Kidney (tissue), 14 donors: ENCODE results near the gene C2orf49. TPM values are rescaled to one million over a fixed set of nuclear protein-coding genes. Genes with fewer than 3 reads are reported as not detected.

Experiments used
- DNase-seq, 5 donors: peaks; one replicate each; pipeline ENCODE4 v3.0.0-alpha.2; 2013 to 2020
- FAIRE-seq: peaks from 2 replicates; lab custom pipeline; 2012; peaks lifted over from hg19 to GRCh38; lab: Jason Lieb, UNC
- H3K27ac ChIP-seq, 2 donors: one replicate each; pipeline ENCODE4 v1.7.0; 2013; ENCODE audit warnings: low read depth in 2 of 2, low read length in 2 of 2, inconsistent platforms in 1 of 2
- H3K27me3 ChIP-seq: one replicate; pipeline ENCODE4 v1.7.1; 2013; ENCODE audit warnings: low read length, inconsistent platforms; ENCODE audit not compliant: control insufficient read depth, insufficient read depth
- H3K36me3 ChIP-seq, 3 donors: one replicate each; pipeline versions ENCODE4 v1.7.0 to v1.7.1; 2013; ENCODE audit warnings: low read length in 3 of 3, control low read depth in 1 of 3, inconsistent platforms in 1 of 3; ENCODE audit not compliant: insufficient read depth in 3 of 3, control insufficient read depth in 2 of 3
- H3K4me1 ChIP-seq, 3 donors: one replicate each; pipeline versions ENCODE4 v1.7.0 to v1.7.1; 2013; ENCODE audit warnings: low read length in 3 of 3, inconsistent platforms in 1 of 3, low read depth in 1 of 3; ENCODE audit not compliant: control insufficient read depth in 2 of 3, insufficient read depth in 2 of 3
- H3K4me3 ChIP-seq, 3 donors: one replicate each; pipeline versions ENCODE4 v1.7.0 to v1.8.1; 2013; ENCODE audit warnings: low read length in 3 of 3, control low read depth in 1 of 3, inconsistent platforms in 1 of 3
- H3K9ac ChIP-seq, 3 donors: one replicate each; pipeline versions ENCODE4 v1.7.0 to v1.7.1; 2013; ENCODE audit warnings: low read length in 3 of 3, control low read depth in 1 of 3, inconsistent platforms in 1 of 3
- H3K9me3 ChIP-seq, 3 donors: one replicate each; pipeline versions ENCODE4 v1.7.0 to v1.7.1; 2013; ENCODE audit warnings: low read length in 3 of 3, control low read depth in 1 of 3, inconsistent platforms in 1 of 3; ENCODE audit not compliant: control insufficient read depth in 2 of 3, insufficient read depth in 1 of 3
- CTCF ChIP-seq: IDR thresholded peaks from 3 replicates; pipeline ENCODE4 v1.5.1; 2012; ENCODE audit warnings: mild to moderate bottlenecking, moderate library complexity, borderline replicate concordance; ENCODE audit not compliant: insufficient read depth; ENCODE audit errors: extremely low read depth
- intact Hi-C: fragments of 100-400 bp; cut with DNase I; formaldehyde crosslinking; loops from one replicate; pipeline ENCODE4 v1.11.1; 2022
- polyA plus RNA-seq: library from polyadenylated mRNA; stranded (reverse); fragments of 350-450 nt; fragmentation: Illumina TruSeq; extraction: RNeasy Lipid Tissue Mini Kit (QIAGEN cat#74804); gene quantifications from one replicate; pipeline ENCODE4 v1.2.3, GENCODE V29; 2014; ENCODE audit warnings: low read depth, low replicate concordance; ENCODE audit not compliant: insufficient read depth
- total RNA-seq: library from RNA; stranded (reverse); fragmentation: NEBNext Ultra II Directional; extraction: Animal tissue kit (Norgen Biotek cat#: 25700); gene quantifications from one replicate; pipeline ENCODE4 v1.2.1, GENCODE V29; 2021
- donor health status: control.
- donor health status: control.
- donor health status: control.
- donor health status: control.
- donor health status: control.
- donor health status: DM: yes; HTN: yes; CAD: no.
- donor health status: Normal renal cell carcinoma (clear cell type).

Gene C2orf49
- total and polyA plus RNA-seq, 2 donors from 2014 or later: 6.8 to 15.0 TPM

- DNase-seq: no peak
- FAIRE-seq: no peak
- Histone ChIP-seq H3K27me3 (no peaks in the 10 kb centered on the region), H3K36me3 (peaks cover 2 to 11% (median 8%) of the 10 kb centered on the region in 3 donors), H3K4me3 (no peak overlapping the region), H3K9me3 (no peaks in the 10 kb centered on the region), H3K27ac (no peak overlapping the region), H3K9ac (no peak overlapping the region), H3K4me1 (no peaks in the 10 kb centered on the region)
- TF ChIP-seq CTCF: no peak
- intact Hi-C loops: no loop called here
Measured at GRCh38 chr2:105308382-105309146, 28.8 kb upstream of the C2orf49 start.

GRCh38 chr2:105309147-105309545, 28.2 kb upstream of the C2orf49 start:
- Histone ChIP-seq H3K9me3 (no peaks in the 10 kb centered on the region), H3K27ac (no peak overlapping the region), H3K4me1 (no peaks in the 10 kb centered on the region), H3K27me3 (no peaks in the 10 kb centered on the region), H3K36me3 (peaks cover 2 to 11% (median 8%) of the 10 kb centered on the region in 3 donors), H3K4me3 (no peak overlapping the region), H3K9ac (no peak overlapping the region)
- FAIRE-seq (no peak), DNase-seq (peak in 1 of 5 donors; percentile 12)
- TF ChIP-seq CTCF: no peak
- intact Hi-C loops: no loop called here

GRCh38 chr2:105313877-105314276, 23.5 kb upstream of the C2orf49 start:
- DNase-seq (no peak), FAIRE-seq (no peak)
- H3K27me3 ChIP-seq: no peaks in the 10 kb centered on the region
- H3K9me3 ChIP-seq: no peaks in the 10 kb centered on the region
- no peak overlapping the region for H3K4me3 ChIP-seq
- no peak overlapping the region for H3K9ac ChIP-seq
- intact Hi-C loops: no loop called here
- TF ChIP-seq CTCF: no peak
- no peaks in the 10 kb centered on the region for H3K36me3 ChIP-seq
- no peak overlapping the region for H3K27ac ChIP-seq
- H3K4me1 ChIP-seq: no peaks in the 10 kb centered on the region
